ENCODE results near the gene KDM7A.

Gene KDM7A

GRCh38 chr7:140080919-140081318, 95.9 kb downstream of the KDM7A start:
- DNase-seq = no peak

- peak in 1 of 2 donors; percentile 13 for DNase-seq
Observed at GRCh38 chr7:140079121-140079536, 97.7 kb downstream of the KDM7A start.

- DNase-seq = no peak
Observed at GRCh38 chr7:140078392-140078791, 98.4 kb downstream of the KDM7A start.

- DNase-seq = no peak
Observed at GRCh38 chr7:140074780-140075179, 102.0 kb downstream of the KDM7A start.

- DNase-seq = no peak
Observed at GRCh38 chr7:140070546-140070945, 106.2 kb downstream of the KDM7A start.

GRCh38 chr7:140069298-140069949, 107.4 kb downstream of the KDM7A start:
- DNase-seq = no peak

- no peak for DNase-seq
Observed at GRCh38 chr7:140068033-140068432, 108.8 kb downstream of the KDM7A start.

GRCh38 chr7:140067052-140067451, 109.7 kb downstream of the KDM7A start:
- DNase-seq = no peak

- DNase-seq = peak; percentile 92 to 95
Observed at GRCh38 chr7:140062528-140063299, 114.1 kb downstream of the KDM7A start, which contains the start of gene PARP12. TSS of gene PARP12 (minus strand) at chr7:140062951. CDS start at chr7:140062847, 104 bp downstream.

- peak; percentile 57 to 64 for DNase-seq
Observed at GRCh38 chr7:140062118-140062527, 114.7 kb downstream of the KDM7A start.

- DNase-seq = no peak
Observed at GRCh38 chr7:140061607-140061930, 115.2 kb downstream of the KDM7A start.

GRCh38 chr7:140060788-140061606, 115.8 kb downstream of the KDM7A start:
- DNase-seq = no peak

GRCh38 chr7:140060243-140060630, 116.5 kb downstream of the KDM7A start:
- DNase-seq = no peak

- no peak for DNase-seq
Observed at GRCh38 chr7:140059273-140060242, 117.2 kb downstream of the KDM7A start.

GRCh38 chr7:140058517-140058916, 118.3 kb downstream of the KDM7A start:
- DNase-seq = no peak

- peak in 1 of 2 donors; percentile 67 for DNase-seq
Observed at GRCh38 chr7:140057143-140057535, 119.6 kb downstream of the KDM7A start.

- peak; percentile 74 to 87 for DNase-seq
Observed at GRCh38 chr7:140056431-140057142, 120.2 kb downstream of the KDM7A start.

- DNase-seq = no peak
Observed at GRCh38 chr7:140055833-140056232, 121.0 kb downstream of the KDM7A start.

GRCh38 chr7:140054751-140055150, 122.0 kb downstream of the KDM7A start:
- DNase-seq = no peak

GRCh38 chr7:140053812-140054539, 122.8 kb downstream of the KDM7A start:
- DNase-seq = peak in 1 of 2 donors; percentile 17

- DNase-seq = peak in 1 of 2 donors; percentile 56
Observed at GRCh38 chr7:140051820-140052219, 125.0 kb downstream of the KDM7A start.

Measured in inflammatory macrophage treated with lipopolysaccharide for 1 hour (primary cell).